Measurements from ENCODE around the gene SNHG17. TPM values are rescaled to one million over a fixed set of nuclear protein-coding genes. Genes with fewer than 3 reads are reported as not detected.
"Not testable (repeated sequence)": the region's sequence is repeated elsewhere in the genome, so short reads cannot be mapped to it uniquely, and the experiment has no call there.

Gene SNHG17
- total and polyA plus RNA-seq, 2 donors from 2014 or later, result 19.7 to 33.2 TPM

DNA sequence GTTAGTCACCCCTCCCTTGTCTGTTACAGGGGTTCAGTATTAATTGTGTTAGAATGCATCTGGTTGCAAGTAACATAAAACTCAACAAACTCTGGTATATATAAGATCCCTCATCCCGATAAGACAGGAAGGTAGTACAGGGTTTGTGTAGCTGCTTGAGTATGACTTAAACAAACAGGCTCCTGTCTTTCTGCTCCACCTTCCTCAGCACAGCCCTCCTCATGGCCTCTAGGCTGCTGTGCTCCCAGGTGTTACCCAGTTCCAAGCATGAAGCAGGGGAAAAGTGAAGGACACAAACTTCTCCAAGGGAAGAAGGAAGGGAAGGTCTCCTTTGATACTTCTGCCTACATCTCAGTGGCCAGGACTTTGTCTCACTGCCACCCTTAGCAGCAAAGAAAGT, 36.1 kb upstream of the SNHG17 start:
- intact Hi-C loops (cut with DNase I), result no loop called here
- no peak for DNase-seq
- H3K36me3 ChIP-seq (ENCODE audit: control insufficient read depth in 2 of 3, insufficient read depth in 3 of 3, low read length in 3 of 3), result no peaks in the 10 kb centered on the region
- H3K9ac ChIP-seq (ENCODE audit: low read length in 3 of 3), result no peak overlapping the region
- H3K9me3 ChIP-seq (ENCODE audit: control insufficient read depth in 2 of 3, insufficient read depth in 1 of 3, low read length in 3 of 3), result no peaks in the 10 kb centered on the region
- H3K27ac ChIP-seq (ENCODE audit: low read depth in 2 of 2, low read length in 2 of 2), result no peak overlapping the region
- no peak overlapping the region for H3K4me3 ChIP-seq (ENCODE audit: low read length in 3 of 3)
- TF ChIP-seq, protein P1, sequence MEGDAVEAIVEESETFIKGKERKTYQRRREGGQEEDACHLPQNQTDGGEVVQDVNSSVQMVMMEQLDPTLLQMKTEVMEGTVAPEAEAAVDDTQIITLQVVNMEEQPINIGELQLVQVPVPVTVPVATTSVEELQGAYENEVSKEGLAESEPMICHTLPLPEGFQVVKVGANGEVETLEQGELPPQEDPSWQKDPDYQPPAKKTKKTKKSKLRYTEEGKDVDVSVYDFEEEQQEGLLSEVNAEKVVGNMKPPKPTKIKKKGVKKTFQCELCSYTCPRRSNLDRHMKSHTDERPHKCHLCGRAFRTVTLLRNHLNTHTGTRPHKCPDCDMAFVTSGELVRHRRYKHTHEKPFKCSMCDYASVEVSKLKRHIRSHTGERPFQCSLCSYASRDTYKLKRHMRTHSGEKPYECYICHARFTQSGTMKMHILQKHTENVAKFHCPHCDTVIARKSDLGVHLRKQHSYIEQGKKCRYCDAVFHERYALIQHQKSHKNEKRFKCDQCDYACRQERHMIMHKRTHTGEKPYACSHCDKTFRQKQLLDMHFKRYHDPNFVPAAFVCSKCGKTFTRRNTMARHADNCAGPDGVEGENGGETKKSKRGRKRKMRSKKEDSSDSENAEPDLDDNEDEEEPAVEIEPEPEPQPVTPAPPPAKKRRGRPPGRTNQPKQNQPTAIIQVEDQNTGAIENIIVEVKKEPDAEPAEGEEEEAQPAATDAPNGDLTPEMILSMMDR (IDR thresholded peaks at IDR 0.05; ENCODE audit: borderline replicate concordance, extremely low read depth, insufficient read depth), result no peak
- peaks cover 2 to 10% (median 6%) of the 10 kb centered on the region in 3 donors for H3K4me1 ChIP-seq (ENCODE audit: control insufficient read depth in 2 of 3, insufficient read depth in 2 of 3, low read depth in 1 of 3, low read length in 3 of 3)
- no peak for FAIRE-seq
- no peaks in the 10 kb centered on the region for H3K27me3 ChIP-seq (ENCODE audit: control insufficient read depth, insufficient read depth, low read length)

DNA sequence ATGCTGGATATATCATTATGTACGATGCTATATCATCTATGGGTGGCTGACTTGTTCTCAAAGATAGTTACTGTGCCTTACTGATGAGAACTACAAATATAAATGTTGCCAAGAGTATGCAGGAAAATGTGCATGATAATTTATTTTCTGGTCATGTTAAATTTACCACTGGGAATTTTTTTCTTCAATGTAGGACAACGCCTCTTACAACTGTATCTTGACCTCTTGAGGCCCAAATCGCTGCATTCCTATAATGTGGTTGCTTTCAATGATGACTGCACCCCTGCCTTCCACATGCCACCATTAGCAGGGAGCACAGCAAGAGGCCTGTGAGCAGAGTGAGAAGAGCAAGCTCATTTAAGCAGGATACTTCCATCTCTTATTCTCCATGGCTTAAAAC, 31.9 kb upstream of the SNHG17 start:
- H3K4me3 ChIP-seq (ENCODE audit: low read length in 3 of 3), result no peak overlapping the region
- FAIRE-seq (no peak), DNase-seq (no peak)
- no peaks in the 10 kb centered on the region for H3K36me3 ChIP-seq (ENCODE audit: control insufficient read depth in 2 of 3, insufficient read depth in 3 of 3, low read length in 3 of 3)
- no peaks in the 10 kb centered on the region for H3K27me3 ChIP-seq (ENCODE audit: control insufficient read depth, insufficient read depth, low read length)
- TF ChIP-seq, protein P1 (IDR thresholded peaks at IDR 0.05; ENCODE audit: borderline replicate concordance, extremely low read depth, insufficient read depth), result no peak
- intact Hi-C loops (cut with DNase I), result no loop called here
- no peak overlapping the region for H3K9ac ChIP-seq (ENCODE audit: low read length in 3 of 3)
- H3K4me1 ChIP-seq (ENCODE audit: control insufficient read depth in 2 of 3, insufficient read depth in 2 of 3, low read depth in 1 of 3, low read length in 3 of 3), result no peaks in the 10 kb centered on the region
- no peak overlapping the region for H3K27ac ChIP-seq (ENCODE audit: low read depth in 2 of 2, low read length in 2 of 2)
- no peaks in the 10 kb centered on the region for H3K9me3 ChIP-seq (ENCODE audit: control insufficient read depth in 2 of 3, insufficient read depth in 1 of 3, low read length in 3 of 3)

DNA sequence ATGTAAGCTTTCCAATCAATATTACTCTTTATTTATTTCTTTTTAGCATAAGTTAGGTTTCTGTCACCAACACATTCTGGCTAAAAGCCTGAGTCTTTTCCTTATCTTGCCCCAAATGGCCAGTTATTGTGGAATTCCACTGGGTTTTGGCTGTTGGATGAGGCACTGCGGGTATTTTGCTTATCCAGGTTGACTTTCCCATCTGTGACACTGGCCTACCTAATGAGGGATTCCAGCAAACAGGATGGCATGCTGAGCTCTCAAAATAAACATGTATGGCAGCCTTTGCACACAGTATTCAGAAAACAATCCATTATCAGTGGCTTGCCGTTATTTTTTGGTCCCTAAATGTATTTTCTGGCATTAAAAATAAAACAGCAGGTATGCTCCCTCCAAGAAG, 31.0 kb upstream of the SNHG17 start:
- Histone ChIP-seq H3K4me3 (ENCODE audit: low read length in 3 of 3) (no peak overlapping the region), H3K27me3 (ENCODE audit: control insufficient read depth, insufficient read depth, low read length) (no peaks in the 10 kb centered on the region), H3K27ac (ENCODE audit: low read depth in 2 of 2, low read length in 2 of 2) (no peak overlapping the region), H3K9me3 (ENCODE audit: control insufficient read depth in 2 of 3, insufficient read depth in 1 of 3, low read length in 3 of 3) (no peaks in the 10 kb centered on the region), H3K4me1 (ENCODE audit: control insufficient read depth in 2 of 3, insufficient read depth in 2 of 3, low read depth in 1 of 3, low read length in 3 of 3) (no peaks in the 10 kb centered on the region), H3K9ac (ENCODE audit: low read length in 3 of 3) (no peak overlapping the region), H3K36me3 (ENCODE audit: control insufficient read depth in 2 of 3, insufficient read depth in 3 of 3, low read length in 3 of 3) (no peaks in the 10 kb centered on the region)
- intact Hi-C loops (cut with DNase I), result no loop called here
- FAIRE-seq (no peak), DNase-seq (no peak)
- TF ChIP-seq, protein P1 (IDR thresholded peaks at IDR 0.05; ENCODE audit: borderline replicate concordance, extremely low read depth, insufficient read depth), result no peak

- H3K27me3 ChIP-seq (ENCODE audit: control insufficient read depth, insufficient read depth, low read length); H3K9me3 ChIP-seq (ENCODE audit: control insufficient read depth in 2 of 3, insufficient read depth in 1 of 3, low read length in 3 of 3); intact Hi-C loops (cut with DNase I); H3K9ac ChIP-seq (ENCODE audit: low read length in 3 of 3); H3K4me1 ChIP-seq (ENCODE audit: control insufficient read depth in 2 of 3, insufficient read depth in 2 of 3, low read depth in 1 of 3, low read length in 3 of 3); H3K4me3 ChIP-seq (ENCODE audit: low read length in 3 of 3); FAIRE-seq; H3K27ac ChIP-seq (ENCODE audit: low read depth in 2 of 2, low read length in 2 of 2); H3K36me3 ChIP-seq (ENCODE audit: control insufficient read depth in 2 of 3, insufficient read depth in 3 of 3, low read length in 3 of 3): not testable (repeated sequence)
- DNase-seq, result peak in 1 of 5 donors; percentile 70
Measured at GRCh38 chr20:38461569-38461968, 26.4 kb upstream of the SNHG17 start.

GRCh38 chr20:38461167-38461566, 26.0 kb upstream of the SNHG17 start:
- H3K27ac ChIP-seq (ENCODE audit: low read depth in 2 of 2, low read length in 2 of 2); FAIRE-seq; H3K27me3 ChIP-seq (ENCODE audit: control insufficient read depth, insufficient read depth, low read length); DNase-seq; H3K36me3 ChIP-seq (ENCODE audit: control insufficient read depth in 2 of 3, insufficient read depth in 3 of 3, low read length in 3 of 3); H3K4me3 ChIP-seq (ENCODE audit: low read length in 3 of 3); intact Hi-C loops (cut with DNase I); H3K9me3 ChIP-seq (ENCODE audit: control insufficient read depth in 2 of 3, insufficient read depth in 1 of 3, low read length in 3 of 3); H3K9ac ChIP-seq (ENCODE audit: low read length in 3 of 3); H3K4me1 ChIP-seq (ENCODE audit: control insufficient read depth in 2 of 3, insufficient read depth in 2 of 3, low read depth in 1 of 3, low read length in 3 of 3): not testable (repeated sequence)

DNA sequence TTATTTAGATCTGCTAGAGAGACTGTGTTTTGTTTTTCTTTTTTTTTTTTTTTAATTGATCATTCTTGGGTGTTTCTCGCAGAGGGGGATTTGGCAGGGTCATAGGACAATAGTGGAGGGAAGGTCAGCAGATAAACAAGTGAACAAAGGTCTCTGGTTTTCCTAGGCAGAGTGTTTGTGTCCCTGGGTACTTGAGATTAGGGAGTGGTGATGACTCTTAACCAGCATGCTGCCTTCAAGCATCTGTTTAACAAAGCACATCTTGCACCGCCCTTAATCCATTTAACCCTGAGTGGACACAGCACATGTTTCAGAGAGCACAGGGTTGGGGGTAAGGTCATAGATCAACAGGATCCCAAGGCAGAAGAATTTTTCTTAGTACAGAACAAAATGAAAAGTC, 25.5 kb upstream of the SNHG17 start:
- H3K4me1 ChIP-seq (ENCODE audit: control insufficient read depth in 2 of 3, insufficient read depth in 2 of 3, low read depth in 1 of 3, low read length in 3 of 3); H3K27me3 ChIP-seq (ENCODE audit: control insufficient read depth, insufficient read depth, low read length); H3K27ac ChIP-seq (ENCODE audit: low read depth in 2 of 2, low read length in 2 of 2); H3K9ac ChIP-seq (ENCODE audit: low read length in 3 of 3); DNase-seq; H3K4me3 ChIP-seq (ENCODE audit: low read length in 3 of 3); intact Hi-C loops (cut with DNase I); H3K9me3 ChIP-seq (ENCODE audit: control insufficient read depth in 2 of 3, insufficient read depth in 1 of 3, low read length in 3 of 3); H3K36me3 ChIP-seq (ENCODE audit: control insufficient read depth in 2 of 3, insufficient read depth in 3 of 3, low read length in 3 of 3); FAIRE-seq: not testable (repeated sequence)
